Measurements from ENCODE around the gene FAM216B. TPM values are rescaled to one million over a fixed set of nuclear protein-coding genes. Genes with fewer than 3 reads are reported as not detected.
"Not testable (repeated sequence)": the region's sequence is repeated elsewhere in the genome, so short reads cannot be mapped to it uniquely, and the experiment has no call there.

Gene FAM216B
- total RNA-seq, 2 experiments from 2014 or later = not detected

DNA sequence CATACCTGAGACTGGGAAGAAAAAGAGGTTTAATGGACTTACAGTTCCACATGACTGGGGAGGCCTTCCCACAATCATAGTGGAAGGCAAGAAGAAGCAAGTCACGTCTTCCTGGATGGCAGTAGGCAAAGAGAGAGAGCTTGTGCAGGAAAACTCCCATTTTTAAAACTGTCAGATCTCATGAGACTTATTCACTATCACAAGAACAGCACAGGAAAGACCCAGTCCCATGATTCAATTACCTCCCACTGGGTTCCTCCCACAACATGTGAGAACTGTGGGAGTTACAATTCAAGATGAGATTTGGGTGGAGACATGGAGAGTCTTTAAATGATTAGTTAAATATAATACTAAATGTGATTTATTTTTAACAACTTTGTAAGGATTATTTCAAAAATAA is 38.3 kb downstream of the FAM216B start:
- H3K27ac Mint-ChIP-seq; POLR2A ChIA-PET; H3K4me1 Mint-ChIP-seq; ATAC-seq (ENCODE audit: low read depth); H3K9me3 Mint-ChIP-seq; H3K4me3 Mint-ChIP-seq; DNase-seq; H3K36me3 Mint-ChIP-seq: not testable (repeated sequence)
- peaks cover 55% of the 10 kb centered on the region for H3K27me3 Mint-ChIP-seq

GRCh38 chr13:42820451-42820850 is 39.1 kb downstream of the FAM216B start:
- peaks cover 61% of the 10 kb centered on the region for H3K27me3 Mint-ChIP-seq
- no peaks in the 10 kb centered on the region for H3K4me1 Mint-ChIP-seq
- DNase-seq (no peak), ATAC-seq (ENCODE audit: low read depth) (no peak)
- H3K4me3 Mint-ChIP-seq = no peak overlapping the region
- H3K9me3 Mint-ChIP-seq = peaks cover 7% of the 10 kb centered on the region
- no peak overlapping the region for H3K27ac Mint-ChIP-seq
- H3K36me3 Mint-ChIP-seq = peaks cover 3% of the 10 kb centered on the region
- POLR2A ChIA-PET = no interaction called here

DNA sequence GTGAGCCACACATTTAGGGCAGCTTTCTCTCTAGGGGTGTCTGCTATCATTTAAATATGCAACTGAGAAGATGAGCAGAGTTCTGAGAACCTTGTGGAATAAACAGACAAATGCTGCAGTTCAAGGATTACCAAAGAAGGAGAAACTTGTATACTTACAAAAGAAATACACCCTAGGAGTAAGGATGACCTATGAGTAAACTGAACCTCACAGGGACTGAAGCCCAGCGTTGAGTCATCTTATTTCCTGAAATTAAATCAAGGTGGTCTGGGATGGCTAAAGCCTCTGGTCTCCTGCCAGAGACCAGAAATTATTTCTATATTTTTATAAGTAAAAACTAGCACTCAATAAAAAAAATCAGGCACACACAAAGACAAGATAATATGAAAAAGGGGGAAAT is 40.1 kb downstream of the FAM216B start:
- DNase-seq (no peak), ATAC-seq (ENCODE audit: low read depth) (no peak)
- no peak overlapping the region for H3K4me3 Mint-ChIP-seq
- H3K27ac Mint-ChIP-seq = no peak overlapping the region
- peaks cover 62% of the 10 kb centered on the region for H3K27me3 Mint-ChIP-seq
- no peaks in the 10 kb centered on the region for H3K4me1 Mint-ChIP-seq
- POLR2A ChIA-PET = no interaction called here
- H3K9me3 Mint-ChIP-seq = peaks cover 7% of the 10 kb centered on the region
- peaks cover 3% of the 10 kb centered on the region for H3K36me3 Mint-ChIP-seq

DNA sequence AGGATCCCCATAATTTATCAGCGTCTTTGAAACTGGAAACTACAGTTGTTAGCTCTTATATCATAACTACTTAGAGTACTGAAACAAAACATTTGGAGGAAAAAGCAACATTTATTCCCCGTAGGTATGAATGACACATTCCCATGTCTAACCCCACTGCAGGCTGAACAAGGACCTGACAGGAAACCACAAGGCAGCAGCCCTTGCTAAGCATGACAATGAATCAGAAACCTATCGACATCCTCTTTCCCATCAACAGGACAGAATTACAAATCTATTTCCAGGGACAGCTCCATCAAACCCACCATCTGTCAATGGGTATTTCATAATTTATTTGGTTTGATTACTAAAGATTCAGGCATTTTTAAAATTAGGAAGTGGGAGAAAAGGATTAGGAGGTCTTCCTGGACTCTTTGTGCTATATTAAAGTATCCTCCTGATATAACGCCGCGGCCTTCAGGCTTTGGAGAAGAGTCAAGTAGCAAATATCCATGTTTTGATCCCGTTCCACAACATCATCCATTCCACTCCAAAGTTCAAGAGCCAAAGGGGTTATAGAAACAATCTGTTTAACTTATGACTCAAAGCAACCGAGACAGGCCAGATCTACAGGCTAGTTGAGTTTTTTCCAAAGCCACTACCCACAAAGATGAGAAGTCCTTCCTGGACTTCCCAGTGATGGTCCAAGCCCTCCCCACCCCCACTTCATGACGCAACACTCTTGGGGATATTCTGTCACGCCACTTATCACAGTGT is 51.1 kb downstream of the FAM216B start:
- POLR2A ChIA-PET = no interaction called here
- ATAC-seq (ENCODE audit: low read depth) = peak; percentile 50
- no peak overlapping the region for H3K4me3 Mint-ChIP-seq

GRCh38 chr13:42834946-42835345 is 53.6 kb downstream of the FAM216B start:
- Mint-ChIP-seq H3K9me3 (no peaks in the 10 kb centered on the region), H3K27me3 (peaks cover 27% of the 10 kb centered on the region), H3K27ac (no peak overlapping the region), H3K4me3 (no peak overlapping the region), H3K36me3 (no peaks in the 10 kb centered on the region), H3K4me1 (peaks cover 11% of the 10 kb centered on the region)
- DNase-seq (no peak), ATAC-seq (ENCODE audit: low read depth) (no peak)
- POLR2A ChIA-PET = no interaction called here

More for the DNA sequence above, 51.1 kb downstream of the FAM216B start:
- Mint-ChIP-seq H3K9me3 (no peaks in the 10 kb centered on the region), H3K27ac (no peak overlapping the region), H3K4me1 (peaks cover 11% of the 10 kb centered on the region), H3K27me3 (peaks cover 24% of the 10 kb centered on the region), H3K36me3 (no peaks in the 10 kb centered on the region)
- DNase-seq = no peak

DNA sequence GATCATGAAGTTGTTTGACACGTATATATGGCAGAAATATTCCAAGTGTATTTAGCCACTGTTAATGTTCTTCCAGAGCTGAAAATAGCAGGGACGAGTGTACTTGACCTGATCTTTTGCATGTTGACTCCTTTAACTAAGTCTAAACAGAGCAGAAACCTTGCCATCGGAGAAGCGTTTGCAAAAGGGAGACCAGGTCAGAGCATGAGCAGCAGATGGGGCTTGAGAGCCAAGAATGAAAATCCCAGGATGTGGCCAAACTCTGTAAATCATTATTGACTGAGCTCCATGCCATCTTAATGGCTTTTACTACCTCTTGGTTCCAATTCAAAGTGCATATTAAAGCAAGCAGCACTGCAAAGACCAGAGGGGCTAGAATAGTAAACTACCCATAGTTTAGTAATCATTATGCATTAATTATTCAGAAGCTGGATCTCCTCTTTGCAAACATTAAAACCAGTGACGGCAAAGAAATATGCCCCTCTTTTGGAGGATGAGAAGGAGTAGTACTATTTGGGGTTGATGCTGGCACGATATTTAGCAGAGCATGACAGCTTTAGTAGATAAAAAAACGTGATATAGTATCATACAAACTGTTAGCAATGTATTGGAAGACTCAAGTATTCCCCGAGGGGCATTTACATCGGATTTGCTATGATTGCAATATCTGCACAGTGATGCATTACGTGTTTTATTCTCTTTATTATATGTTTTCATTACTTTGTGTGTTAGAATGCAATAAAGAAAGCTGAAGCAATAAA is 55.7 kb downstream of the FAM216B start:
- no peak for DNase-seq
- Mint-ChIP-seq H3K4me3 (no peak overlapping the region), H3K4me1 (peaks cover 9% of the 10 kb centered on the region), H3K27me3 (peaks cover 30% of the 10 kb centered on the region), H3K36me3 (no peaks in the 10 kb centered on the region), H3K27ac (no peak overlapping the region), H3K9me3 (no peaks in the 10 kb centered on the region)
- POLR2A ChIA-PET = no interaction called here
- ATAC-seq (ENCODE audit: low read depth) = no peak

Other genes with a start within 250 kb of the FAM216B start
- not detected for gene TNFSF11, start 207.4 kb upstream of the FAM216B start, total RNA-seq
- 10 to 100 TPM; 84.9 to 95.5 TPM for gene EPSTI1, start 210.7 kb downstream of the FAM216B start, total RNA-seq
- 10 to 100 TPM; 12.5 to 15.7 TPM for gene DNAJC15, start 242.0 kb downstream of the FAM216B start, total RNA-seq

All from activated naive CD8-positive, alpha-beta T cell treated with anti-CD3 and anti-CD28 coated beads, Interleukin-2, amount 10 ng/mL, durations not matched to agents 7 days and 5 days (primary cell).